Measurements from ENCODE around the gene BAZ1B. TPM values are rescaled to one million over a fixed set of nuclear protein-coding genes. Genes with fewer than 3 reads are reported as not detected.

The BAZ1B gene, protein sequence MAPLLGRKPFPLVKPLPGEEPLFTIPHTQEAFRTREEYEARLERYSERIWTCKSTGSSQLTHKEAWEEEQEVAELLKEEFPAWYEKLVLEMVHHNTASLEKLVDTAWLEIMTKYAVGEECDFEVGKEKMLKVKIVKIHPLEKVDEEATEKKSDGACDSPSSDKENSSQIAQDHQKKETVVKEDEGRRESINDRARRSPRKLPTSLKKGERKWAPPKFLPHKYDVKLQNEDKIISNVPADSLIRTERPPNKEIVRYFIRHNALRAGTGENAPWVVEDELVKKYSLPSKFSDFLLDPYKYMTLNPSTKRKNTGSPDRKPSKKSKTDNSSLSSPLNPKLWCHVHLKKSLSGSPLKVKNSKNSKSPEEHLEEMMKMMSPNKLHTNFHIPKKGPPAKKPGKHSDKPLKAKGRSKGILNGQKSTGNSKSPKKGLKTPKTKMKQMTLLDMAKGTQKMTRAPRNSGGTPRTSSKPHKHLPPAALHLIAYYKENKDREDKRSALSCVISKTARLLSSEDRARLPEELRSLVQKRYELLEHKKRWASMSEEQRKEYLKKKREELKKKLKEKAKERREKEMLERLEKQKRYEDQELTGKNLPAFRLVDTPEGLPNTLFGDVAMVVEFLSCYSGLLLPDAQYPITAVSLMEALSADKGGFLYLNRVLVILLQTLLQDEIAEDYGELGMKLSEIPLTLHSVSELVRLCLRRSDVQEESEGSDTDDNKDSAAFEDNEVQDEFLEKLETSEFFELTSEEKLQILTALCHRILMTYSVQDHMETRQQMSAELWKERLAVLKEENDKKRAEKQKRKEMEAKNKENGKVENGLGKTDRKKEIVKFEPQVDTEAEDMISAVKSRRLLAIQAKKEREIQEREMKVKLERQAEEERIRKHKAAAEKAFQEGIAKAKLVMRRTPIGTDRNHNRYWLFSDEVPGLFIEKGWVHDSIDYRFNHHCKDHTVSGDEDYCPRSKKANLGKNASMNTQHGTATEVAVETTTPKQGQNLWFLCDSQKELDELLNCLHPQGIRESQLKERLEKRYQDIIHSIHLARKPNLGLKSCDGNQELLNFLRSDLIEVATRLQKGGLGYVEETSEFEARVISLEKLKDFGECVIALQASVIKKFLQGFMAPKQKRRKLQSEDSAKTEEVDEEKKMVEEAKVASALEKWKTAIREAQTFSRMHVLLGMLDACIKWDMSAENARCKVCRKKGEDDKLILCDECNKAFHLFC (N-terminal part only)
- polyA plus RNA-seq (2013): 39.3 TPM

DNA sequence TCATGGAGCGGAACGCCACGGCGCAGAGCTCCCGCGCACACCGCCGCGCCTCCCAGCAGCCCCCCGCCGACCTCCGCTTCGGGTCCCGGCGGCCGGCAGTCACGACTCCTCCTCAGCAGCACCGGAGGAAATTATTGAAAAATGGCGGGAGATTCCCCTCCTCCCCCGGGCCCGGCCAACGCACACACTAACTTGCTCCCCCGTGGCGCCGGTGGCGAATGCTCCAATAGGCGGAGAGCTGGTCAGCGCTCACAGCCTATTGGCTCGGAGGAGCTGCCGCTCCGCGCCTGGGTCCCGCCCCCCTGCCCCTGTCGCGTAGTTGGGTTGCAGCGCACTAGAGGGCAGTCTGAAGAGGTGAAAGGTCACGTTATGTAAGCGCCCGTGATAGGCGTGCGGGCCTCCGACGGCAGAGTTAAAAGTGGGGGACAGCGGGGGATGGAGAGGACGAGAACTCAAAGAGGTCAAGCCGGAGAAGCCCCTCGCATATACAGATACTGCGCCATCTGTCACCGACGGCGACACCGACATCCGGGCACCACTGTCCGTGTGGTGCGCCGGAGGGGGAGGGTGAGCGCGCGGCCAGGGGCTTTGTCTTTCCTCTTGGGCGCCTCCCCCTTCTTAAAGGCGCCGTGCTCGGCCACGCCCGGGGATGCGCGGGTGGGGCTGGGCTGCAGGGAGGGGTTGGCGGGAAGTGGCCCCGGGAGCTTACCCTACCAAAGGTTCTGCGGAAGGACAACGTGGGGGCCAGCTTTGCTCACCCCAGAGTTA is at the start of gene BAZ1B:
BAZ1B (minus strand) TSS at position 189 of the 768 bp plus-strand sequence. CDS start 360 bp downstream, outside the sequence.
- H3K27me3 ChIP-seq (replicated peaks in 2 of 5; ENCODE audit: control insufficient read depth in 4 of 5, insufficient read depth in 5 of 5, low read length in 4 of 5): no peaks in the 10 kb centered on the region
- WGBS (ENCODE audit: insufficient coverage): 0% methylated on average over 46 of the region's 71 CpGs
- ChIA-PET POLR2A (interaction anchor here (1.0 to 1.4 kb wide), 2 partner anchors 35 to 56 kb away, joined by 5 read pairs; partner anchors contain the start of genes BCL7B and TBL2), CTCF (interaction anchor here (0.8 to 2.4 kb wide), 3 partner anchors 9 to 27 kb away, joined by 3 to 7 read pairs (median 3); no protein-coding TSS in a partner anchor)
- H3K36me3 ChIP-seq (ENCODE audit: control insufficient read depth in 4 of 4, insufficient read depth in 4 of 4, low read length in 3 of 4): peaks cover 0 to 13% (median 2%) of the 10 kb centered on the region in 4 experiments
- H3K27ac ChIP-seq (ENCODE audit: insufficient read depth in 1 of 2, low read depth in 1 of 2, low read length in 2 of 2, poor library complexity in 1 of 2, severe bottlenecking in 2 of 2): peak within 1 kb of the TSS; percentile 79 to 86
- H3K4me1 ChIP-seq (ENCODE audit: control extremely low read depth in 1 of 4, control insufficient read depth in 4 of 4, insufficient read depth in 4 of 4, low read length in 3 of 4): peaks cover 26 to 63% (median 51%) of the 10 kb centered on the region in 4 experiments
- peak within 1 kb of the TSS; percentile 53 to 93 (median 84) for H3K4me3 ChIP-seq (ENCODE audit: control insufficient read depth in 1 of 7, extremely low read depth in 1 of 7, insufficient read depth in 4 of 7, low read depth in 2 of 7, low read length in 6 of 7)
- peak; percentile 98 to 99 (median 98) for DNase-seq
- H3K9me3 ChIP-seq (ENCODE audit: control extremely low read depth in 1 of 5, control insufficient read depth in 4 of 5, insufficient read depth in 2 of 5, low read depth in 1 of 5, low read length in 4 of 5): no peaks in the 10 kb centered on the region

DNA sequence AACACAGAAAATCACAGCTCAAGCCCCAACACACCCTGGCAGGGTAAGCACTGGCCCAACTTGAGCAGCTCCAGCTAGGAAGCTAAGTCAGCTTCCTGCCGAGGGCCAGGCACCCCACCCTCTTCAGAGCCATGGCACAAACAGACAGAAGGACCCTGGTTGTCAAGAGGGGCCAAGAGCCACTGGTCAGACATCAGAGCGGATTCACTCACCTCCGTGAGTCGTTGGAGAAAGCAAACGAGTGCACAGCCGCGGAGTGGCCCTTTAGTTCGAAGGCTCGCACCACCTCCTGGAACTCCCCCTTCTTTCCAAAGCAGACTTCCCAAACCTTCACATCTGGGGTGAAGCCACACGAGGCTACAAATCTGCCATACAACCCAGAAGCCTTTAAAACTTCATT is 48.9 kb upstream of the BAZ1B start:
- Histone ChIP-seq H3K4me1 (ENCODE audit: control extremely low read depth in 1 of 4, control insufficient read depth in 4 of 4, insufficient read depth in 4 of 4, low read length in 3 of 4) (peaks cover 0 to 6% (median 0%) of the 10 kb centered on the region in 4 experiments), H3K9me3 (ENCODE audit: control extremely low read depth in 1 of 5, control insufficient read depth in 4 of 5, insufficient read depth in 2 of 5, low read depth in 1 of 5, low read length in 4 of 5) (no peaks in the 10 kb centered on the region), H3K27ac (ENCODE audit: insufficient read depth in 1 of 2, low read depth in 1 of 2, low read length in 2 of 2, poor library complexity in 1 of 2, severe bottlenecking in 2 of 2) (no peak overlapping the region), H3K36me3 (ENCODE audit: control insufficient read depth in 4 of 4, insufficient read depth in 4 of 4, low read length in 3 of 4) (peaks cover 16 to 63% (median 50%) of the 10 kb centered on the region in 4 experiments), H3K4me3 (ENCODE audit: control insufficient read depth in 1 of 7, extremely low read depth in 1 of 7, insufficient read depth in 4 of 7, low read depth in 2 of 7, low read length in 6 of 7) (no peak overlapping the region), H3K27me3 (replicated peaks in 2 of 5; ENCODE audit: control insufficient read depth in 4 of 5, insufficient read depth in 5 of 5, low read length in 4 of 5) (no peaks in the 10 kb centered on the region)
- ChIA-PET POLR2A (no interaction called here), CTCF (interaction anchor here (1.6 kb wide), 1 partner anchor 10 kb away, joined by 3 read pairs; no protein-coding TSS in a partner anchor)
- no peak for DNase-seq
- over 99% methylated on average over 10 of the region's 10 CpGs for WGBS (ENCODE audit: insufficient coverage)

DNA sequence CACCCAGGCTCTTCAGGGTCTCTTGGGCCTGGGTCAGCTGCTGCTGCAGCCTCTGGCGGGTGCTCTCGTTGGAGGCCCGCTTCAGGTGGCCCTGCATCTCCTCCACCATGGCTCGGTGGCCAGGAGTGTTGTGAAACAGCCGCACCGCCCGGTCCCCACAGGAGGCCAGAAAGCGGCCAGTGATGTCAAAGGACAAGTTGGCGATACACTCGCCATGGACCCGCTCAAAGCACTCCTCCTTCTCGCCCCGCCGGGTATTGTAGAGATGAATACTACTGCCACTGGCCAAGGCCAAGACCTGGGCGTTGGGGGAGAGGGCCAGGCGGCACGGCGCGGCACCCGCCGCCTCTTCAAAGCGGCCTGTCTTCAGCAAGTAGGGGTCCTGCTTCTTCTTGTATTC is 48.4 kb upstream of the BAZ1B start:
- no peaks in the 10 kb centered on the region for H3K27me3 ChIP-seq (replicated peaks in 2 of 5; ENCODE audit: control insufficient read depth in 4 of 5, insufficient read depth in 5 of 5, low read length in 4 of 5)
- H3K9me3 ChIP-seq (ENCODE audit: control extremely low read depth in 1 of 5, control insufficient read depth in 4 of 5, insufficient read depth in 2 of 5, low read depth in 1 of 5, low read length in 4 of 5): no peaks in the 10 kb centered on the region
- H3K27ac ChIP-seq (ENCODE audit: insufficient read depth in 1 of 2, low read depth in 1 of 2, low read length in 2 of 2, poor library complexity in 1 of 2, severe bottlenecking in 2 of 2): no peak overlapping the region
- DNase-seq: no peak
- POLR2A ChIA-PET: no interaction called here
- H3K4me3 ChIP-seq (ENCODE audit: control insufficient read depth in 1 of 7, extremely low read depth in 1 of 7, insufficient read depth in 4 of 7, low read depth in 2 of 7, low read length in 6 of 7): no peak overlapping the region
- peaks cover 0 to 11% (median 0%) of the 10 kb centered on the region in 4 experiments for H3K4me1 ChIP-seq (ENCODE audit: control extremely low read depth in 1 of 4, control insufficient read depth in 4 of 4, insufficient read depth in 4 of 4, low read length in 3 of 4)
- peaks cover 16 to 63% (median 50%) of the 10 kb centered on the region in 4 experiments for H3K36me3 ChIP-seq (ENCODE audit: control insufficient read depth in 4 of 4, insufficient read depth in 4 of 4, low read length in 3 of 4)
- CTCF ChIA-PET: interaction anchor here (1.6 kb wide), 1 partner anchor 10 kb away, joined by 3 read pairs; no protein-coding TSS in a partner anchor
- WGBS (ENCODE audit: insufficient coverage): 99% methylated on average over 20 of the region's 22 CpGs

DNA sequence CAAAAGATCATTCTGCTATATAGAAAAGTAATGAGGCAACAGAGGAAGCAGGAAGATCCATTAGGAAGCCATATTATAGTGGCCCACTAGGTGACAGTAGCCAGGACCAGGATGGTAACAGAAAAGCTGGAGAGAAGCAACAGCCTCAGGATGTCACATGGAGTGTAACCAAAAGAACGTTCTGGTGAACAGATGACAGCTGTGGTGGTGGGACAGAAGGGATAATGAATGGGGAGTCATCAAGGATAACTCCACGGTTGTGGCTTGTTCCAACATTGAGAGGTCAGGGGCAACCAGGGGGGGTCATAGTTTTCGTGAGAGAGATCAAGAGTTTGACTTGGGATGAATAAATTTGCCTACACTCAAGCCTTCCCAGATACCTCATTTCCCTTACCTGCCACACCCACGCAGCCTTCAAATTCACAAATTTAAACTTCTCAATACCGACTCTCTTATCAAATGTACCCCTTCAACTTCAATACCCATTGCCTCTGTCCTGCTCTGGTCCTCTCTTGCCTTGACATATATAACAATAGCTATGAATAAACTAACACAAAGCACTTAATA is 47.0 kb upstream of the BAZ1B start:
- peaks cover 13 to 54% (median 41%) of the 10 kb centered on the region in 4 experiments for H3K36me3 ChIP-seq (ENCODE audit: control insufficient read depth in 4 of 4, insufficient read depth in 4 of 4, low read length in 3 of 4)
- POLR2A ChIA-PET: no interaction called here

DNA sequence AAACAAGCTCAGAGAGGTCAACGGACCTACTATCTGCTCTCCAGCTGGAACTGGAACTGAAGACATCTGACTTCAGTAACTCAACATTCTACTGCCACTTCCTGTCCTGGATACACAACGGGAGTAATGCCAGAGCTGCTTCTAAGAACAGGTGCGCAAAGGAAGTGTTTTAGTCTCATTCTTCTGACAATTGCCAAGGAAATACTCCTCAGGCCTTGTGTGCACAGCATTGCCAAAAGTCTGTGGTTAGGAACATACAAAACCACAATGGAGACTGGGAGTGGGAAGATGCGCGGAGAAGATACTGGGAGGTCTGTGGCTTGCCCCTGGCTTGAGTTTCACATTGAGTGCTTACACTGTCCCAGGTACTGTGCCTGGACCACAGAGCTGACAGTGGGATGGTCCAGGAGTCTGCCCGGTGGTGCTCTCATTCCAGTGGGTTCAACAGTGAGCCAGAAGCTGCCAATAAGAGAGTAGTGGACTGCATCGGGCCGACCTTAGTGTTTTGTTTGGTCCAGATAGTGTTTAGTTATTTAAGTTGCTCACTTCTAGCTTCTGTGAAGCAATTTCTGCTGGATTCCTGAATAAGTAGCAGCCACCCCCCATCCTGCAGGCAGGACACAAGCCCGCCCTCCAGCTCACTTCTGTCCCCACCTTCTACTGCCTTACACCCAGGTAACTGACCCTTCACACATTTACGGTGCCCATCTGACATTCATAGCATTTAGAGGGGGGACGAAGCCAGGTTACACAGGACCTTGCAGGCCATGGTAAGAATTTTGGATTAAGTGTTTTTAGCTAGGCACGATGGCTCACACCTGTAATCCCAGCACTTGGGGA is 46.0 kb upstream of the BAZ1B start:
- peaks cover 9 to 44% (median 31%) of the 10 kb centered on the region in 4 experiments for H3K36me3 ChIP-seq (ENCODE audit: control insufficient read depth in 4 of 4, insufficient read depth in 4 of 4, low read length in 3 of 4)
- peaks cover 0 to 12% (median 0%) of the 10 kb centered on the region in 4 experiments for H3K4me1 ChIP-seq (ENCODE audit: control extremely low read depth in 1 of 4, control insufficient read depth in 4 of 4, insufficient read depth in 4 of 4, low read length in 3 of 4)
- WGBS (ENCODE audit: insufficient coverage): 76% methylated on average over 11 of the region's 12 CpGs
- no peak overlapping the region for H3K4me3 ChIP-seq (ENCODE audit: control insufficient read depth in 1 of 7, extremely low read depth in 1 of 7, insufficient read depth in 4 of 7, low read depth in 2 of 7, low read length in 6 of 7)
- H3K9me3 ChIP-seq (ENCODE audit: control extremely low read depth in 1 of 5, control insufficient read depth in 4 of 5, insufficient read depth in 2 of 5, low read depth in 1 of 5, low read length in 4 of 5): no peaks in the 10 kb centered on the region
- no peak overlapping the region for H3K27ac ChIP-seq (ENCODE audit: insufficient read depth in 1 of 2, low read depth in 1 of 2, low read length in 2 of 2, poor library complexity in 1 of 2, severe bottlenecking in 2 of 2)
- POLR2A ChIA-PET: no interaction called here
- H3K27me3 ChIP-seq (replicated peaks in 2 of 5; ENCODE audit: control insufficient read depth in 4 of 5, insufficient read depth in 5 of 5, low read length in 4 of 5): no peaks in the 10 kb centered on the region
- no peak for DNase-seq
- CTCF ChIA-PET: interaction anchor here (0.5 to 2.1 kb wide), 3 partner anchors 9 to 90 kb away, joined by 4 read pairs; partner anchors contain the start of gene TBL2

More for the DNA sequence above, 47.0 kb upstream of the BAZ1B start:
- no peaks in the 10 kb centered on the region for H3K9me3 ChIP-seq (ENCODE audit: control extremely low read depth in 1 of 5, control insufficient read depth in 4 of 5, insufficient read depth in 2 of 5, low read depth in 1 of 5, low read length in 4 of 5)
- 88% methylated on average over 4 of the region's 5 CpGs for WGBS (ENCODE audit: insufficient coverage)
- peaks cover 0 to 12% (median 0%) of the 10 kb centered on the region in 4 experiments for H3K4me1 ChIP-seq (ENCODE audit: control extremely low read depth in 1 of 4, control insufficient read depth in 4 of 4, insufficient read depth in 4 of 4, low read length in 3 of 4)
- no peak for DNase-seq
- no peak overlapping the region for H3K27ac ChIP-seq (ENCODE audit: insufficient read depth in 1 of 2, low read depth in 1 of 2, low read length in 2 of 2, poor library complexity in 1 of 2, severe bottlenecking in 2 of 2)
- no peak overlapping the region for H3K4me3 ChIP-seq (ENCODE audit: control insufficient read depth in 1 of 7, extremely low read depth in 1 of 7, insufficient read depth in 4 of 7, low read depth in 2 of 7, low read length in 6 of 7)
- CTCF ChIA-PET: interaction anchor here (1.0 kb wide), 1 partner anchor 43 kb away, joined by 3 read pairs; no protein-coding TSS in a partner anchor
- no peaks in the 10 kb centered on the region for H3K27me3 ChIP-seq (replicated peaks in 2 of 5; ENCODE audit: control insufficient read depth in 4 of 5, insufficient read depth in 5 of 5, low read length in 4 of 5)

Measured in common myeloid progenitor, CD34-positive (primary cell).